ENCODE measurements around the gene ATXN7L1.

DNA sequence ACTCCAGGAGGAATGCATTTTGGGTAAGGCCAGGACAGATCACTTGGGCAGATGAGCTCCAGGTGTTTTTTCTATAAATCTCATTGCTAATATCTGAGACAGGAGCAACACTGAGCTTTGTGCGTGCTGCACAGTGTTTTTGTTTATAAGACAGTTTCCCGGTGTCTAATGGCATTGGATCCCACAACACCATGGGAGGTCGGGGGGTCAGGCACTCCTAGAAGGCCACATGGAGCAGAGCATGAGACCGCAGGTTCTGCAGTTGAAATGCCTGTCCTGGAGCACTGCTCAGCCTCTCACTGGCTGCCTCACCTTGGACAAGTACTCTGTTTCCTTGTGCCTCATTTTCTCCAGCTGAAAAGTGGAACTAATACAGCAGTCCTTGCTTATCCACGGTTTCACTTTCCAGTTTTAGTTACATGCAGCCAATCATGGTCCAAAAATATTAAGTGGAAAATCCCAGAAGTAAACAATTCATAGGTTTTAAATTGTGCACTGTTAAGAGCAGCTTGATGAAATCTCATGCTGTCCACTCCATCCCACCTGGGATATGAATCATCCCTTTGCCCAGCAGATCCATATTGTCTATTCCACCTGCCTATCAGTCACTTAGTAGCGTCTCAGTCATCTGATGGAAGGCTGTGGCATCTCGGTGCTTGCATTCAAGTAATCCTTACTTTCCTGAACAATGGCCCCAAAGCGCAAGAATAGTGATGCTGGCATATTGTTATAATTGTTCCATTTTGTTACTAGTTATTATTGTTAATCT lies 35.2 kb downstream of the ATXN7L1 start:
- TF ChIP-seq CTCF (IDR thresholded peaks at IDR 0.05) (no peak), EZH2 (IDR thresholded peaks at IDR 0.05; ENCODE audit: borderline replicate concordance, insufficient read depth, low read depth, low read length, poor library complexity, severe bottlenecking) (no peak)
